Activated CD4-positive, alpha-beta memory T cell treated with anti-CD3 and anti-CD28 coated beads, Interleukin-2, amount 10 ng/mL, durations not matched to agents 7 days and 5 days (primary cell): ENCODE data around the gene SNURF. TPM values are rescaled to one million over a fixed set of nuclear protein-coding genes. Genes with fewer than 3 reads are reported as not detected.

Experiments used
- CTCF ChIA-PET: fragments of 350-600 bp; sonication (Branson Sonifier 250); formaldehyde crosslinking; loops from one replicate; lab custom pipeline; 2021; ENCODE audit warnings: antibody characterized with exemption, inconsistent platforms; lab: Charles Lee
- POLR2A ChIA-PET: fragments of 350-600 bp; sonication (Branson Sonifier 250); formaldehyde crosslinking; loops from one replicate; lab custom pipeline; 2021; ENCODE audit warnings: antibody characterized with exemption; lab: Charles Lee
- DNase-seq: peaks from one replicate; pipeline ENCODE4 v3.0.0-alpha.2; 2020
- H3K27ac Mint-ChIP-seq: one replicate; pipeline ENCODE4 v1.8.0; 2021; ENCODE audit warnings: mild to moderate bottlenecking, mixed read lengths
- H3K27me3 Mint-ChIP-seq: one replicate; pipeline ENCODE4 v1.8.0; 2021; ENCODE audit warnings: mixed read lengths
- H3K36me3 Mint-ChIP-seq: one replicate; pipeline ENCODE4 v1.8.0; 2021; ENCODE audit warnings: low read depth, mixed read lengths
- H3K4me1 Mint-ChIP-seq: one replicate; pipeline ENCODE4 v1.8.0; 2021; ENCODE audit warnings: mixed read lengths
- H3K4me3 Mint-ChIP-seq: one replicate; pipeline ENCODE4 v1.8.0; 2021; ENCODE audit warnings: mild to moderate bottlenecking, mixed read lengths
- H3K9me3 Mint-ChIP-seq: one replicate; pipeline ENCODE4 v1.8.0; 2021; ENCODE audit warnings: mixed read lengths
- total RNA-seq, 2 experiments: library from RNA; stranded (reverse); gene quantifications; one replicate each; pipeline ENCODE4 v1.2.3, GENCODE V29; 2021

SNURF gene
- total RNA-seq, 2 experiments from 2014 or later = 12.1 to 16.0 TPM

DNA sequence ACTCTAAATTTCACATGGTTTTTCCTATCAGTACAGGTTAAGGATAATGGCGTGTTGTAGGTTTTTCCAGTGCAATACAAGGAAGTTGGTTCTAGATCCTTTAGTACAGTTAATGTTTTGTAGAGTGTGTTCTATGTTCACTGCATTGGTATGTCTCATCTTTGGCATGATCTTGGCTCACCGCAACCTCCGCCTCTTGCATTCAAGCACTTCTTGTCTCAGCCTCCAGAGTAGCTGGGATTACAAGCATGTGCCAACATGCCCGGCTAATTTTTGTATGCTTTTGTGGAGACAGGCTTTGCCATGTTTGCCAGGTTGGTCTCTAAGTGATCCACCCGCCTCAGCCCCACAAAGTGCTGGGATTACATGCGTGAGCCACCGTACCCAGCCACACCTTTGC, 30.4 kb downstream of the SNURF start:
- H3K27ac Mint-ChIP-seq = no peak overlapping the region
- POLR2A ChIA-PET = no interaction called here
- no peak for DNase-seq

GRCh38 chr15:24986653-24987052, 31.9 kb downstream of the SNURF start:
- H3K9me3 Mint-ChIP-seq = peaks cover 39% of the 10 kb centered on the region

More for the DNA sequence above, 30.4 kb downstream of the SNURF start:
- Mint-ChIP-seq H3K9me3 (peaks cover 38% of the 10 kb centered on the region), H3K36me3 (peaks cover 74% of the 10 kb centered on the region), H3K4me3 (no peak overlapping the region), H3K4me1 (no peaks in the 10 kb centered on the region), H3K27me3 (no peaks in the 10 kb centered on the region)
- CTCF ChIA-PET = no interaction called here

More at GRCh38 chr15:24986653-24987052, 31.9 kb downstream of the SNURF start:
- no peak for DNase-seq
- Mint-ChIP-seq H3K4me1 (no peaks in the 10 kb centered on the region), H3K27me3 (no peaks in the 10 kb centered on the region), H3K4me3 (no peak overlapping the region), H3K36me3 (peaks cover 70% of the 10 kb centered on the region), H3K27ac (no peak overlapping the region)
- ChIA-PET CTCF (no interaction called here), POLR2A (no interaction called here)

Other genes starting within 250 kb of the SNURF start
- 10 to 100 TPM; 58.3 to 61.1 TPM for gene SNRPN, start within 50 bp of the SNURF start, total RNA-seq